GM12872 (cell line): Measurements from ENCODE around the gene CCDC146.

Experiments
- CTCF ChIP-seq: IDR thresholded peaks from 3 replicates; pipeline ENCODE4 v1.5.1; 2011; ENCODE audit warnings: low read depth, mild to moderate bottlenecking, low read length, moderate library complexity; ENCODE audit not compliant: insufficient read depth

CCDC146 gene

DNA sequence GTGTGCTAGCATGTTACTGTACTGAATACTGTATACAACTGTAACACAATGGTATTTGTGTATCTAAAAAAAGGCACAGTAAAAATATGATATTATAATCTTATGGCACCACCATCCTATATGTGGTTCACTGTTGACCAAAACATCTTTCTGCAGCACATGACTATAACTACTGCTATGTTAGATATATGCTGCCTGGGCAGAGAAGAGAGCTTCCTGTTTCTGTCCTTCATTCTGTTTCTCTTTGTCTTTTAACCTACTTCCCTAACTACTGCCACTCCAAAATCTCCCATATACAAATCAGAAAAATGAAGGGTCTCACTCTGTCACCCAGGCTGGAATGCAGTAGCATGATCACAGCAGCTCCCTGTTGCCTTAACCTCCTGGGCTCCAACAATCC lies 86.0 kb downstream of the CCDC146 start:
- no peak for TF ChIP-seq CTCF

- no peak for TF ChIP-seq CTCF
Measured at GRCh38 chr7:77209479-77210139, 87.2 kb downstream of the CCDC146 start.

DNA sequence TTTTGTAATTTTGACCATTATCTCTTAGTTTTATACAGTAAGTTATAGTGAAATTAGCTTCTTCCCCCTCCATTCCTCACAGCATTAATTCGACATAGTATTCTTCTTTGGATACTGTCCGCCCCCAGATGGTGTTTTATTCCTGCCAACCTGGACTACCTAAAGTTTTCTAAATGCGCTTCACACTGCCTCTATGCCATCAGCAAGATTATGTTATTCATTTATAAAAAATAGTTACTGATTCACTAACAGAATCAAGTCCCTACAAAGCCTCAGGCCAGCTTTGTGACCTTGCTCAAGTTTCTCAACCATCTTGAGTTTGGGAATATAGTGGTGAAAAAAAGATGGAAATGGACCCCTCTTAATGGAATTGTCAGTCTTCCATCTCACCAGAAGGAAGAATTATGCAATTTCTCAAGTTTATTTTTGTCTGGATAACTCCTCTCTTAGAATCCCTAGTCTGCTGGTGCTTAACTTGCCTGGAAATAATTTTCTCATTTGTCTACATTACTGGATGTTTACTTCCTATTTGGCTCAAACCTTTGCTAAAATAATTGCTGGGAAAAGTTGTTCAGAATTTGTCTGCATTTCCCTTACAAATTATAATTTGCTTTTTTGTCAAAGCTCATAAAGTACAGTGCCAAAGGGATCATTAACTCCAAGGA lies 93.9 kb downstream of the CCDC146 start:
- no peak for TF ChIP-seq CTCF

- TF ChIP-seq CTCF = no peak
Measured at GRCh38 chr7:77217474-77218185, 95.2 kb downstream of the CCDC146 start.

DNA sequence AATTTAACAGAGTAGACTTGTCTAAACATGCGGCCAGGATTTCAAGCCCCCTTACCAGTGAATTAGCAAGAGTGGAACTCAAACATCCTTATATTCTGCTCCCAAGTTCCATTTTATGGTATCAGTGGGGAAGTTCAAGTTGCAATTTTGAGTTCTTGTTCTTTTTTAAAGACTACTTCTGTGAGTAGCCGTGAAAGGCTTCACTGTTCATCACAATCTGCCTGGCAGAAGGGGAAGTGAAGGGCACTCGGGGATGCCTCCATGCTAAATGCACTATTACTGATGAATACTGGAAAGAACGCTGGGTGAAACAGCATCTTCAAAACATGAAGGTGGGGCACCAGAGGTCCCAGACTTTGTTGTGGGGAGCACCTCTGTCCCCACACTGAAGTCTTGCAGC lies 99.7 kb downstream of the CCDC146 start:
- no peak for TF ChIP-seq CTCF

GRCh38 chr7:77222819-77223218 lies 100.4 kb downstream of the CCDC146 start:
- TF ChIP-seq CTCF = no peak

DNA sequence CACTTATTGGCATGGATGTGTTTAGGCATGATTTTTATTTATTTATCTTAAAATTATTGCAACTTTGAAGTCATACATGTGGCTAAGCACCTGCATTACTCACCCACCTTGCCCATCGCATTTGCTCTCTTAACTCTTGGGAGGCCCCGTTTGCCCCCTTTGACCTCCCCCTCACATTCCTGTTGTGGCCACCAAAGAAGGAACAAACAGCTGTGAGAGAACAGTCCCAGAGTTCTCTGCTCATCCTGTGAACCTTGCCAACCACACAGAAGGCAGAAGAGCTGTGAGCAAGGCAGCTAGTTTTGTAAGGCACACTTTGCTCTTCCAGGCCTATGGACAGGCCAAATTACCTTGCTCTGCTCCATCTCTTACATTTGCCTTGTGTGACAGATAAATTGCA lies 100.8 kb downstream of the CCDC146 start:
- TF ChIP-seq CTCF = no peak
